ENCODE results near the gene DCC.
A peak's percentile ranks its signal among the peaks of the same experiment; 100 is the strongest.

DCC gene

GRCh38 chr18:52829320-52829719 lies 489.3 kb downstream of the DCC start:
- DNase-seq = no peak

- DNase-seq = no peak
Observed at GRCh38 chr18:52829876-52830405, 489.9 kb downstream of the DCC start.

DNA sequence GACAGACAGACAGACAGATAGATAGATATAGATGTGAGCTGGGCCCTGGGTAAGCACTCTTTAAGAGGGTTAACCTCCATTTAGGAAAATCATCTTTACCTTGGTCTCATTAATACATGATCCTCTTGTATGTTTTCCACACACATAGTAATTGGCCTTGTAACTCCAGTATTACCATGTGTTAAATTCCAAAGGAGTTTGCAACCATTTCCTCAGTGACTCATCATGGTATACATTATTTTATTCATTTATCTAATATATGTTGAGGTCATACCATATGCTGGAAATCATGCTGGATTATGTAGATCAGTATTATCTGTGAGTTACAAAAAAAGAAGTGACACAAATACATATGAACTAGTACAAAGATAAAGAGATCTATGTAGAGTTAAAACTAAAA lies 504.3 kb downstream of the DCC start:
- DNase-seq = no peak

GRCh38 chr18:52845036-52845435 lies 505.0 kb downstream of the DCC start:
- DNase-seq = no peak

GRCh38 chr18:52850031-52850560 lies 510.1 kb downstream of the DCC start:
- DNase-seq = no peak

DNA sequence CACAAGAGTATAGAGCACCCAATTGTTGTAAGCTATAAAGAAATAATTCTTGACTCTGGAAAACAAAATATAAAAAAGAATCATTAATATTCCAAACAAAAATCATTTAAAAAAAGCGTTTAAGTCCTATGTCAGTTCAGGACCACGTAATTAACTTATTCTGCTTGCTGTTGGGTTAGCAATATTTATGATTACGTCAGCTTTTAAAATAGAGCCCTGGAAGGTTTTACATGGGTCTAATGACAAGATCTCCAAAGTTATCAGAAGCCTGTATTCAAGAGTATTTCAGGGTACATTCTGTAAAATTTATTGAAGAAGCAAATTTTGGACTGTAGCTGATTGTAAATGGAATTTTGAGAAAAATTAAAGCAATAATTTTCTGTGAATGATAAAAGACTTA lies 521.6 kb downstream of the DCC start:
- no peak for DNase-seq

DNA sequence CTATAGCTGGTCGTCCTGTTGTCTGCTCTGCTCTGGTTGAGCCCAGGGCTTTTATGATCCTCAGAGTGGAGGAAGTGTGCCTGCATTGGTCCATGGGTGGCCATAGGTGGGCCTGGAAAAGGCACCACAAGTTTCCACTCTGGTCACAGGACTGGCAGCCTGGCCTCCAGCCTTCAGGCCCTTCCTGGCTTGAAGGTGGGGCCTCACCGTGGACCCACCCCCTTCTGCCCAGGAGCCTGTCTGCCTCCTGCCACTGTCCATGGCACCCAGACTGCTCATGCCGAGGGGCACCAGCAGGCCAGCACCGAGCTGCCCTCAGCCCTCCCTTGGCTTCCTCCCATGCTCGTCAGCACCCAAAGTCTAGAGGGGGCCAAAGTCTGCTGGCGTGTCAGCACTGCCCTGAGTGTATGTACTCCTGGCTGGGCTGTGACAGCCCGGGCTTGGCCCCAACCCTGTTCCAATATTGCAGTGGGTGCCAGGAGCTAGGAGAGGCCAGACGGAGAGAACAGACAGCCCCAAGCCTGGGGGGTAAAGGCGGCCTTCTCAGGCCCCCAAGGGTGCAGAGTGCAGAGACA lies 529.4 kb downstream of the DCC start:
- DNase-seq = no peak

DNA sequence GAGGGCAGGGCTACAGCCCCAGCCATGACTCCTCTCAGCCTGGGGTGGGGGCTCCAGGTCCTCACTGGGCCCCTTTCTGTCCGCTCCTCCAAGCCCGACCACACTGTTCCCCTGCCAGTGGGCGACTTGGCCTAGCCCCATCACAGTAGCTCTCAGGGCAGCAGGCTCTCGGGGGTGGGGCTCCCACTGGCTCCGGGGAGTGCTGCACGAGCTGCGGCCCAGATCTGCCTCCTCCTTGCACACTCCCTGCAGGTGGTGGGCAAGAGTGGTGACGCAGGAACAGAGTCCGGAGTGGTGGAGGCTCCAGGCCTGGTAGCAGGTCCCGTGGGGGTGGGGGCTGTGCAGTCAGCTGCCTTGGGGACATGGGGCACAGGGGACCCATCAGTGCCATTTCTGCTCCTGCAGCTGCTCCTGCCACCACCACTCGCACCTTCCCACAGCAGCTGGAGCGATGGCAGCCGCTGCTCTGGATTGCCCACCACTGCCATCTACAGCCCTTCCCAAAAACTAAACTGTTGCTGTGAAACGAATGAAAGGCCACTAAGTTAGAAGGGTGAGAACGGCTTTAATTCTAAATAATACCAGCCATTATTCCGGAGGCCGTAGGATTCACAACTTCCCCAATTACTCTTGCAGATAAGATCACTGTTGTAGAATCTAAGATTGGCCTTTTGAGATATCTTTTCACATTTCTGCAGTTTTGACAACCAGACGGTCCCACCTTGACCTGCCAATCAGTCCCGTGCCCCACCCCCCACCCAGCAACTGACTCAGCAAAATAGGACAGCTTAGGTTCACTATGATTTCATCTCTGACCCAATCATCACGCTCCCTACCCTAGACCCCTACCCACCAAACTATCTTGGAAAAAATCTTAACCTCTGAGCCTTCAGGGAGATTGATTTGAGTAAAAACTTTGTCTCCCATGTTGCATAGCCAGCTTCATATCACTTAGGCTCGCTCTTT lies 530.2 kb downstream of the DCC start:
- no peak for DNase-seq

DNA sequence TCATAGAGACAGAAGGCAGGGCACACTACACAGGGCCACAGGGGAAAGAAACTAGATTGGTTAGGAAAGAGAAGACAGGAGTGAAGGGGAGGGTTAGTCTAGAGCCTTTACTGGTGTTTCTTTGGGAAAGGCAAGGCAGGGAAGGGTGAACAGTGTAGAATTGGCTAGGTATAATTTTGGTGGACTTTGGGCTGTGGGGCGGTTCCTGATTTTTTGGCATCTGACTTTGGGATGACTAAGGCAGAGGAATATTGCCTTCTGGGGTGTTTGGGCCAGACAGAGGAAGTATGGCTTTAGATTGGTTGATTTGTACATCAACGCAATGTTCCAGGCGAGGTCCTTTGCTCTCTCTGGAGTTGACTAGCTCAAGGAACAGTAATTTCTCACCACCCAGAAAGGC lies 534.8 kb downstream of the DCC start:
- no peak for DNase-seq

GRCh38 chr18:52875725-52876124 lies 535.7 kb downstream of the DCC start:
- no peak for DNase-seq

GRCh38 chr18:52888014-52888413 lies 548.0 kb downstream of the DCC start:
- DNase-seq = no peak

DNA sequence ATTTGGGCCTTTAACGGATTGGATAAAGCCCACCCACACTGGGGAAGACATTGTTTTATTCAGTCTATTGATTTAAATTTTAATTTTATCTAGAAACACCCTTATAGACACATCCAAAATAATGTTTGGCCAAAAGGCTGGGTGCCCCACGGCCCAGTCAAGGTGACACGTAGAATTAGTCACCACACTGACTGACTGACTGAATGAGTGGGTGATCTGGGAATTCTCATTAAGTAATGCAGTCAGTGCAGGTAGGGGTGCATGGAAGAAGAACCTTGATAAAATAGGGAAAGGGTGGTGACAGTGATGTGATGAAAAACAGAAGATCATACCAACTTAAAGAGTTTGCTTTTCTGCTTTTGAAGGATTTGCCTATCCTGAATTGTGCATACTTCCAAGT lies 554.8 kb downstream of the DCC start:
- DNase-seq = no peak

DNA sequence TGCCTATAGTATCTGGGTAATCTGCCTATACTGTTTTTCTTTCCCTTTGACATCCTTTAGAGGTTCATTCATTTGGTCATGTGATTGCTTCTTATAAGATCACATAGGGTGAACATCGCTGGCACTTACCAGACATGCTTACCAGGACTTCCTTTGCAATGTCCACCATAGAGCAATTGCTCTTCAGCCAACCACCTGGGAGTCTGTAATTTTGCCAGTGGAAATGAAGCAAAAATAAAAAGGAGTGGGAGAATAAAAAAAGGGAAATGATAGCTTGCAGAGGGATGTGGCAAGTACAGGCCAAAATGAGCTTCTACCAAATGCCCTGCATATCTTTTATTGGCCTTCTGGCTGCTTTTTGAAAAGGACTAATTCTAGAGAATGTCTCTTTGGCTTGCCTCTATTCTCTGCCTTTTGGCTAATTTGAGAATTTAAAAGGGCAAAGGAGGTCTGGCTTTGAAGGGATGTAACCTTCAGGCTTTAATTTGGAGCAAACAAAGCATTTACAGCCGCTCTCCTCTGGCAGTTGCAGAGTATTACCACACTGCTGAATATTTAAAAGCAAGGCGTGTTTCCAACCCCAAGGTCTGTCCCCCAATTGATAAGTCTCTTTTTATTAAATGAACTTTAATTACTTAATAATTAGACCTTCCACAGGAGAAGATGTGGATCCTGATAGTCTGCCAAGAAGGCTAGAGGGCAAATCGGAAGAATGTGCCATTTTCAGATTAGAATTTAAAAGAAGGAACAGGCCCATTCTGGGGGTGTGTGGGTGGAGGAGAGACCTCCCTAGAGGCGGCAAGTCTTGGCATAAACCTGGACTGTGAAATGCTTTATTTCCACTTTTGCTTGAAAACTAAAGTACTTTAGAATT lies 557.9 kb downstream of the DCC start:
- no peak for DNase-seq

DNA sequence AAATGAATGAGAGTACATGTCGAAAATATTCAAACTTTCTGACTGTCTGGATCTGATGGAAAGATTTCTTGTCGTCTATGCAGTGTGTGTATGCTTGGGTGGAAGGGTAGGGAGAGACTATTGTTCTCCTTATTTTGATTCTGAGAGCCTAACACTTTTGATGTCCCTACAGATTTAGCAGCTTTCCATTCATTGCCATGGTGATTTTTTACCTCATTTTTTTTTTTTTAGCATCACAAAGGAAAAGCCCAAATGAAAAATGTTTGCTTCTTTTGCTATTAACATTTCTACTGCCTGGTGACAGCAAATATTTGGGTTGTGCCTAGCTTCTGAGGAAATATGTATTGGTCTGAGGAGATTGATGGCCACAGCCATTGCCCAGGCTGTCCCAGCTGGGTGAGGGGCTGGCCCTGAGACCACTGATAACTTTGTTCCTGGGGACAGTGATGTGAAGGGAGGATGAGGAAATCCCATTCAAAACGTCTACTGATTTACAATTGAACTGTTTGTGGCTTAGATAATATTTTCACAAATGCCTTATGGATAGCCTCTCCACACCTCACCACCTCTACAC lies 558.6 kb downstream of the DCC start:
- DNase-seq = no peak

DNA sequence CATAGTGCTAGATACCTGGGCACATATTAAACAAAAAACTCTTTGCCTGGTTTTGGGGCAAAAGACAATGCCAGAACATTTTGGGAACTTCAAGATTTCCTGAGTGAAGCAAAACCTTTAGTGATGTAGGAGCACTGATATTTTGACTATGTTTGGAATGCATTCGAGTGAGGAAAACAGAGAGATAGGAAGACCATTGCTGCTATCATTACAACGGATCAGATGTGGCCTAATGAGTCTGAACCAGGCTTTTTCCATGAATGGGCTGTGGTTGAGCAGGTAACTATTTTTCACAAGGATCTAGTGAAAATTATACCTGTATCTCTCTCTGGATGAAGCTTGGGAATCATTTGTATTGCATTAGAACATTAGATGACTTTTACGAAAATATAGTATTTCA lies 562.2 kb downstream of the DCC start:
- DNase-seq = no peak

- DNase-seq = peak in 1 of 2 experiments; percentile 39
Observed at GRCh38 chr18:52903857-52904256, 563.9 kb downstream of the DCC start.

DNA sequence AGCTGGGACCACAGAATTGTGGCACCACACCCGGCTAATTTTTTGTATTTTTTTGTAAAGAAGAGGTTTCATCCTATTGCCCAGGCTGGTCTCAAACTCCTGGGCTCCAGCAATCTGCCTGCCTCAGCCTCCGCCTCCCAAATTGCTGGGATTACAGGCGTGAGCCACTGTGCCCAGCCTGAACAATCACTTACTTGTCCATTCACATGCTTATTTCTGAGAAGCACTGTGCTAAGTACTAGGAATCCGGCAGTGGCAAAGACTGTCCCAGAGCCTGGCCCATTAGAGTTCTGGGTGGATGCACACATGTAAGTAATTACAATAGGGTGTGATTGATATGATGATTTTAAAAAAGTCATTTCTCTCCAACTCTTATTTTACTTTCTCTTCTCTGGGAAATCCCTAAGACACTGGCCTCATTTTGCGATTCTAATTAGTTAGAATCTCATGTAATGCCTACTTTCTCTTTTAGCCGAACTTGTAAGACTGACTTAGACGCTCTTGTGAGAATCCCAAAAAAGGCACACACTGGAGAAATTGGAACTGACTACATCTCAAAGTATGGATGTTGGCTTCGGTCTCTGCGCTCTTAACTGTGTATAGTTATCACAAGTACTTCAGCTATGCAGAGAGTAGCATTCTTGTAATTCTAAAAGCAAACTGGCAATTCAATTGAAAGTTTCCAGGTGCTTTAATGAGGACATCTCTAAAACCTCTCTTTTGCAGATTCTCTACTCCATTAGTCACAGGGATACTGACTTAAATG lies 567.7 kb downstream of the DCC start:
- no peak for DNase-seq

DNA sequence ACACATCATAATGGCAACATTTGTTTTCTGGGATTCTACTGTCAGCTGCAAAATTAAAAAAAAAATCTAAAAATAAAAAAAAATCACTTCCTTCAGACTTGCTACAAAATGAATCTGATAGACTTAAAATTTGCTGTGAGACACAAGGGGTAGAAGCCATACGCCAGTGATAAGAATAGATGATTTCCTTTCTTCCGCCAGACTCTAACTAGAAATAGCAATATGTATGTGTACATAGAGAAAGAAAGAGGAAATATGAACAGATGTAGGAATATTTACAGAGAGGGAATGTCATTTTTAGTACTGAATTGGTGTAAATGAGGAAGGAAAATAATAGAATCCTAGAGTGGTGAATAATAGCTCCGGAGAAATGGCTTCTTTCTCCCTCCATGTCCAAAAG lies 574.2 kb downstream of the DCC start:
- no peak for DNase-seq

DNA sequence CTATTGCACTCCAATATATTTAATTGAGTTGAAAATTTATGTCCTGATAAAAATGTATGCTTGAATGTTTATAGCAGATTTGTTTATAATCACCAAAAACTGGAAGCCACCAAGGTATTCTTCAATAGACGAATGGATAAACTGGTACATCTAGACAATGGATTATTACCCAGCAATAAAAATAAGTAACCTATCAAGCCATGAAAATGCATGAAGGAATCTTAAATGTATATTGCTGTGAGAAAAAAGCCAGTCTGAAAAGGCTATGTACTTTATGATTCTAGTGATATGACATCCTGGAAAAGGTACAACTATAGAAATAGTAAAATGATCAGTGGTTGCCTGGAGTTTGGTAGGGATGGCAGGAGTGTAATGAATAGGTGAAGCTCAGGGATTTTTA lies 580.7 kb downstream of the DCC start:
- no peak for DNase-seq

- DNase-seq = no peak
Observed at GRCh38 chr18:52933356-52933755, 593.4 kb downstream of the DCC start.

DNA sequence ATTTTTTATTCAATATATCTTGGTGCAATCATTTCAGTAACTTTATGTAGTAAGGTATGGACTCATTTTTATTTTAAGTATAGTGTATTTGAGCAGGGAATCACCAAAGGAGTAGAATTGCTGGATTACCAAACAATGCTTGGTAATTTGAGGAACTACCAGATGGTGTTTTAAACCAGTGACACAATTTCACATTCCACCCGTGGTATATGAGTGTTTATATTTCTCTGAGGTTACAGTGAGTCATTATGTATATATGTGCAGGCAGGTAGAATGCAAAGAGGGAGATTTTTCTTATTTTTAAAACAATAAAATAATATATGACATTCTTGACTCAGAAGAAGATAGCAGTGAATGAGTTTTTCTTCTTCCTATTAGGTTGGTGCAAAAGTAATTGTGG lies 596.9 kb downstream of the DCC start:
- DNase-seq = no peak

DNA sequence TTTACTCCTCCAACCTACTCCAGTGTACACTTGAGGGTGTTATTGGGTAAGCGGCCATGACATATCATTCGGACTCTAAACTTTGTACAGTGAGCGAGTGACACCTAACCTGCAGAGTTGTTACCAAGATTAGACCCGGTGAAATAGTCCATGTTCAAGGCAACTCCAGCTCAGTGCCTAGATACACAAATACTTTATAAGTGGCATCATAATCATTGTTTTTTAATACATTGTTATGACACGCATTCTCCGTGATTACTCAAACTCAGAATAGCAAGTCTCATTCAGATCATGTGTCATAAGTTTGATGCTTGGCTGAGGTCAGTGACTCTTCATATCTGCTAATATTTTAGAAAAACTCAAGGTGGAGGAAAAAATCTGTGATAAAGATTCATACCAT lies 597.8 kb downstream of the DCC start:
- no peak for DNase-seq
